ENCODE data around the gene C10orf90. TPM values are rescaled to one million over a fixed set of nuclear protein-coding genes. Genes with fewer than 3 reads are reported as not detected.
A peak's percentile ranks its signal among the peaks of the same experiment; 100 is the strongest.

C10orf90 gene
- total and polyA plus RNA-seq, 5 donors: 0.22 TPM; not detected in 4

DNA sequence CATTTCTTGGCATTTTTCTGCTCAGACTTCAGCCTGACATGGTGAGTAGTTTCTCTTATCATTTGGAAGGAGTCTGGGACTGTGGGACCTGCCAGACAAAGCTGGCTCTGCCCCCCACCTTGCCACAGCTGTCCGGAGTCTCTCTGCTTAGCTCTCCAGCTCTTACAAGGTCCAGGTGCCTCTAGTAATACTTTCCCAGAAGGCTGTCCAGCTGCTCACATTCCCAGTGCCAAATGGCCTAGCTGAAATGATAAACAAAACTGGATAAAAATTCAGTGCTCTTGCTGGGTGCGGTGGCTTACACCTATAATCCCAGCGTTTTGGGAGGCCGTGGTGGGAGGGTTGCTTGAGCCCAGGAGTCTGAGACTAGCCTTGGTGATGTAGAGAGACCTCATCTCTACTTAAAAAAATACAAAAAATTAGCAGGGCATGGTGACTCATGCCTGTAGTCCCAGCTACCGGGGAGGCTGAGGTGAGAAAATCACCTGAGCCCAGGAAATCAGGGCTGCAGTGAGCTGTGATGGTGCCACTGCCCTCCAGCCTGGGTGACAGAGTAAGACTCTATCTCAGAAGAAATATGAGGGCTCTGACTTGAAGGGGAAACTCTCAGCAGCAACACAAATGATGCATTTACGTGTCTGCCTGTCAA, 86.8 kb downstream of the C10orf90 start:
- DNase-seq (no peak), ATAC-seq (no peak)
- H3K4me1 ChIP-seq (ENCODE audit: control insufficient read depth, insufficient read depth, low read length): no peaks in the 10 kb centered on the region
- H3K4me3 ChIP-seq (ENCODE audit: low read length): no peak overlapping the region
- intact Hi-C loops (cut with DNase I): no loop called here
- WGBS: 70% methylated on average over 6 of the region's 6 CpGs
- H3K27me3 ChIP-seq (ENCODE audit: control insufficient read depth, insufficient read depth): no peaks in the 10 kb centered on the region
- H3K27ac ChIP-seq (ENCODE audit: low read length): no peak overlapping the region
- H3K9me3 ChIP-seq (ENCODE audit: control insufficient read depth, low read length): no peaks in the 10 kb centered on the region

DNA sequence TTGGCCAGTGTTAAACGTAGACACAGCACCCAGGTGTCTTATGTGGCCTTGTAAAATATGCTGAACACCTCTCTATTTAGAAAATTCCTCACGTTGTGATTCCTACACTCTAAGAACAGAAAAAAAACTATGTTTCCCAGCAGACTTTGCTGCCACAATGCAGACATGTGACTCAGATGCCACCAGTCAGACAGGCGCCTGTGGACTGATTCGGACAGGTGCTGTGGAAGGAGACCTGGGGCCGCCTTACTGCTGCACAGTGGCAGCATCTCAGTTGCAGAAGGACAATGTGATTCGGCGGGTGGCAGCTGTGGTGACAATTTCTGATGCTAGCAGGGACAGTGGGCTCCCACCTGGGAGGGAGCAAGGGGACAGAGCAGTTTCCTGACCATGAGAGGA, 88.8 kb downstream of the C10orf90 start:
- H3K4me3 ChIP-seq (ENCODE audit: low read length): no peak overlapping the region
- no peaks in the 10 kb centered on the region for H3K27me3 ChIP-seq (ENCODE audit: control insufficient read depth, insufficient read depth)
- WGBS: 83% methylated on average over 7 of the region's 7 CpGs
- no peaks in the 10 kb centered on the region for H3K9me3 ChIP-seq (ENCODE audit: control insufficient read depth, low read length)
- H3K4me1 ChIP-seq (ENCODE audit: control insufficient read depth, insufficient read depth, low read length): no peaks in the 10 kb centered on the region
- ATAC-seq: no peak
- intact Hi-C loops (cut with DNase I): no loop called here
- no peak overlapping the region for H3K27ac ChIP-seq (ENCODE audit: low read length)
- DNase-seq: no peak

DNA sequence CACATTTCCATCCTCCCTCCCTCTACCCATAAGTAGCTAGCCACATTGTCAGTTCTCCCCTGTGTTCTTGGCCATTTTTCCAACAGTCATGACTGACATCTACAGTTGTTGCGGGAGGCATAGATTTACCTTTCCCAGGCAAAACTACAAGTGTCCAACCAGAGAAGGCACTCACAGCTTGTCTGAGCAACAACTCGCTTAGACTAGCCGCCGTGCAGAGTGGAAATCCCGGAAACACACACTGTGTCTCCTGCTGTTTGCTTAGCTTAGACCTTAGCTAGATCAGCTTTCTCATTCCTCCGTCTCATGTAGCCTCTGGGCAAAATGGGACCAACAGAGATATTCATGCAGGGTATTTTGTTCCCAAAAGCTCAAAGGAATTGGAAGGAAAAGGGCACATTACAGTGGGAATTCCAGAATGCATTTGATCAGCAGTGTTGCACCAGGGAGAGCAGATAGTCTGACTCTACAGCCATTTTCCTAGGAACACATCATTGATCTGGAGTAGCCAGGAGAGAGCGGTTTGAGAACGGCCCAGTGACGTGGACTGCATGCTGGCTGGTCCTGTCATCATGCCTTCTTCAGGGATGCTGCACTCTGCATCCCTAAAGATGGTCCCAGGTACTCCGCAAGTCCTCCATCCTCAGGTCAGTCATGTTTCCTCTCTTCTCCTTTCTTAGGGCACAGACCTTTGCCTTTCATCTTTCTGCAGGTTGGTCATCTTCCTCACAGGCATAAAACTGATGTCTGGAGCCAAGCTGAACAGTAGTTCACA, 89.4 kb downstream of the C10orf90 start:
- DNase-seq (no peak), ATAC-seq (no peak)
- Histone ChIP-seq H3K9me3 (ENCODE audit: control insufficient read depth, low read length) (no peaks in the 10 kb centered on the region), H3K4me1 (ENCODE audit: control insufficient read depth, insufficient read depth, low read length) (no peaks in the 10 kb centered on the region), H3K27me3 (ENCODE audit: control insufficient read depth, insufficient read depth) (no peaks in the 10 kb centered on the region), H3K27ac (ENCODE audit: low read length) (no peak overlapping the region), H3K4me3 (ENCODE audit: low read length) (no peak overlapping the region)
- intact Hi-C loops (cut with DNase I): no loop called here
- WGBS: 79% methylated on average over 10 of the region's 10 CpGs

DNA sequence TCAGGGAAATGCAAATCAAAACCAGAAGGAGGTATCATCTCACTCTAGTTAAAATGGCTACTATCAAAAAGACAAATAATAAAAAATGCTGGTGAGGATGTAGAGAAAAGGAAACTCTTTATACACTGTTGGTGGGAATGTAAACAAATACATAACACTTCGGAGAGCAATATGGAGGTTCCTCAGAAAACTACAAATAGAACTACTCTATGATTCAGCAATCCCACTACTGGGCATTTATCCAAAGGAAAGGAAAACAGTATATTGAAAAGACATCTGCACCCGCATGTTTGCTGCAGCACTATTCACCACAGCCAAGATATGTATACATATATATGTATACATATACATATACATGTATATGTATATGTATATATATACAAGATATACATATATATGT, 94.2 kb downstream of the C10orf90 start:
- DNase-seq: no peak
- Histone ChIP-seq H3K27me3 (ENCODE audit: control insufficient read depth, insufficient read depth) (no peaks in the 10 kb centered on the region), H3K4me3 (ENCODE audit: low read length) (no peak overlapping the region), H3K27ac (ENCODE audit: low read length) (no peak overlapping the region), H3K4me1 (ENCODE audit: control insufficient read depth, insufficient read depth, low read length) (no peaks in the 10 kb centered on the region), H3K9me3 (ENCODE audit: control insufficient read depth, low read length) (no peaks in the 10 kb centered on the region)
- intact Hi-C loops (cut with DNase I): no loop called here
- ATAC-seq: no peak
- WGBS: 71% methylated on average over 2 of the region's 2 CpGs

DNA sequence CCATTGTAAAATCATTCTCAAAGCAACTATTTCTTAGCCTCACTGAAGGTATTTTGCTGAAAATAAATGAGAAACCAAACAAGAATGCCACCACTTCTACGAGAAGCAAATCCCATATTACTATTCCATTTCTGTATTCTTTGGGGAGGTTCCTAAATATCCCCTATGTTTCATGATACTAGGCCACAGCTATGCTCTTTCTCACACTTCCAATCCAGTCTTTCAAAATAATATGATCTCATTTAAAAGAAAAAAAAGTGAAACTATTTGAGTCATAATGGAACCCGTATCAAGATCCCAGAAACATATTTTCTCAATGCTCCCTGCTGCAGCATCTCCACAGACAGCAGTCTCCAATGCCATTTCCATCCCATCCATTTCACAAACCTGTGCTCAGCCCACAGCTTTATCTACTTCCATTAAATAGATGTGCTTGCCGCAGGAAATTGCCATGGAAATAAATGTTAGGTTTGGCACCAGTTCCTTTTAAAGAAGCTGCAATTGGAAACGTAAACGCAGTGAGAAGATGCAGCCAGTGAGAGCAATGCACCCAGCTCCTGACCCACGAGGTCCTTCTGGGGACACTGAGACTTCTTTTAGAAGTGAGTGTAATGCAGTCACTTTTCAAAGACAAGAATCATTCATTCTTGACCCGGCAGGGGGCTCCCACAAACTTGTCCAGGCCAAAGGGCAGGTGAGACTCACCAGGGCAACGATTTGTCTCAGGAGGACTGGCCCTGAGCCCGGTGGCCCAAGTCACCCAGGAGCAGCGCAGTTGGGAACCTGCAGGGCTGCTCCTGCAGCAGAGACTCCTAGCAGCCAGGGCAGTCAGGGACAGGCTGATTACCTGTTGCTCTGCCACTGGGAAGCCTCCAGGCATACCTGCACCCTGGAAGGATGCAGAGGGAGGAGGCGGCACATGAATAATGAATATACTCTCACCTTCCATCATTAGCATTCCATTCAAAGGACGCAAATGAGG, 99.6 kb downstream of the C10orf90 start:
- intact Hi-C loops (cut with DNase I): no loop called here
- no peaks in the 10 kb centered on the region for H3K4me1 ChIP-seq (ENCODE audit: control insufficient read depth, insufficient read depth, low read length)
- H3K27me3 ChIP-seq (ENCODE audit: control insufficient read depth, insufficient read depth): no peaks in the 10 kb centered on the region
- H3K27ac ChIP-seq (ENCODE audit: low read length): no peak overlapping the region
- DNase-seq (peak in 1 of 3 donors; percentile 25), ATAC-seq (peak in 1 of 2 donors; percentile 23)
- WGBS: 57% methylated on average over 12 of the region's 12 CpGs
- H3K4me3 ChIP-seq (ENCODE audit: low read length): no peak overlapping the region
- H3K9me3 ChIP-seq (ENCODE audit: control insufficient read depth, low read length): no peaks in the 10 kb centered on the region

DNA sequence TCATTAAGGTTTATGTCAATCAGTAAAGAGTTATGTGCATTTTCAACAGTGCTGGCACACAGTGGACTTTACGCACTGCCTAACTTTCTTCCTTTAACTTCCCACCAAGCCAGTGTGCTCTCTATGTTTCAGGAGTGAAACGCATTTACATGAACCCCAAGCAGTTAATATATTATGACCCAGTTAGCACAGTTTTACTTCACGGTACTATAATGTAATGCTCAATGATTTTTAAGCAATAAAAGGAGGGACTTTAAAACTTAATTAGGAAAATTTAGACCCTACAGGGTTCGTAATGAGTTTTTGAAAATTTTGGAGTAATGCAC, 100.3 kb downstream of the C10orf90 start:
- no peaks in the 10 kb centered on the region for H3K27me3 ChIP-seq (ENCODE audit: control insufficient read depth, insufficient read depth)
- intact Hi-C loops (cut with DNase I): no loop called here
- 57% methylated on average over 4 of the region's 4 CpGs for WGBS
- no peaks in the 10 kb centered on the region for H3K4me1 ChIP-seq (ENCODE audit: control insufficient read depth, insufficient read depth, low read length)
- H3K27ac ChIP-seq (ENCODE audit: low read length): no peak overlapping the region
- no peaks in the 10 kb centered on the region for H3K9me3 ChIP-seq (ENCODE audit: control insufficient read depth, low read length)
- no peak for DNase-seq
- H3K4me3 ChIP-seq (ENCODE audit: low read length): no peak overlapping the region
- ATAC-seq: no peak

DNA sequence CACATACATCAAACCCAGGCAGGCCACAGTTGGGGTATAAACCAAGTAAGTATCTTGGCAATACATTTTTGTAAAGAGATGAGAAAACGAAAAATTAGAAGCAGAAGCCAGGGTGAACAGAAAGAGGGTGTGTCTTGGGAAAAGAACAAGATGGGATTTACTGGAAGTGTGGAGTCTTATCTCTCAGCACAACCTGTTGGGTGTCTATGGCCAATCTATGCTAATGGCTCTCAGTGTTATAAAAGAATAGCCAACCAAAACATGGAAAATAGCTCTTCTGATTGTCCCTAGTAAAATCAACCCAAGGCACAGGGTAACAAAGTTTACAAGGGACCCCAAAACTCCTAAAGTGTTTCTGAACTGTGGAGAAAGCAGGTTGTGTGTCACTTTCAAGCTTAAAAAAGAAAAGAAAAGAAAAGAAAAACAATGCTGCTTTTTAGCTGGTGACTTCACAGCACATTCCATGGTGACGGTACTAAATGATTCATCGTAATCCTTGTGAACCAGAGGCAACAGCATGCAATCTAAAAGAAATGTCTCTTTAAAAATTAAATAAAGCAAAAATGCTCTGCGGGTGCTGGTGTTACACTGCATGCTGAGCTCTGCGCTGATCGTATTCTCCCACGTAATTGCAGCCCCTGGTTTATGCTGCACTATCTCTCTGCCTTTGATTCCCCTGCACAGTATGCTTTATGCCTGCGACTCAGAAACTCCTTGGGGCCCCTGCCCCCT, 100.8 kb downstream of the C10orf90 start:
- WGBS: 25% methylated on average over 8 of the region's 8 CpGs
- no peak overlapping the region for H3K4me3 ChIP-seq (ENCODE audit: low read length)
- no peaks in the 10 kb centered on the region for H3K9me3 ChIP-seq (ENCODE audit: control insufficient read depth, low read length)
- H3K27ac ChIP-seq (ENCODE audit: low read length): no peak overlapping the region
- no peaks in the 10 kb centered on the region for H3K4me1 ChIP-seq (ENCODE audit: control insufficient read depth, insufficient read depth, low read length)
- ATAC-seq: peak in 1 of 2 donors; percentile 65
- intact Hi-C loops (cut with DNase I): no loop called here
- no peak for DNase-seq
- no peaks in the 10 kb centered on the region for H3K27me3 ChIP-seq (ENCODE audit: control insufficient read depth, insufficient read depth)

DNA sequence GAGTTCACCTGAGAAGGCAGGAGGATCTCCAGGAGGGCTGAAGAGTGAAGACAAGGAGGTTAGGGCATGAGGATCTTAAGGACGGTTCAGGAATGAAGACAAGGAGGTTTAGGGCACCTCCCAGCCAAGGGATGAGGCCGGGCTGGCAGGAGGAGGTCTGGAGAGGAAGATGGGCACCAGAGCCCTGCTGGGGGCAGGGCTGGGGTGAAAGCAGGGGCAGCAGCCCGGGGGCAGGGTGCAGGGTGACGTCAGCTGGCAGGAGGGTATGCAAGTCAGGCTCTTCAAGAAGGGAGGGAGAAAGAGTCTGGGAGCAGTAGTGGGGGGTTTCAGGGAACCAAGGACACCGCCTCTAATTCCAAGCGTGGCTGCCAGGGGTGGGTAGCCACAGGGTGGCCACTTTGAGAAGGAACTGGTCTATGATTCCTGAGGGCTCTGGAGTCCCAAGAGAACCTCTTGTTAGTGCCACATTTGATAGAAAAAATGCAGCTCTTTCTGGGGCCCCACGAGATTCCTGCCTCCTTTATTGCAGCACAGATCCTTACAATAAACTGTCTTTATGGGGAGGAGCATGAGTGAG, 101.6 kb downstream of the C10orf90 start:
- peak in 1 of 3 donors; percentile 14 for DNase-seq
- ATAC-seq: no peak
- H3K4me1 ChIP-seq (ENCODE audit: control insufficient read depth, insufficient read depth, low read length): no peaks in the 10 kb centered on the region
- intact Hi-C loops (cut with DNase I): no loop called here
- H3K4me3 ChIP-seq (ENCODE audit: low read length): no peak overlapping the region
- no peaks in the 10 kb centered on the region for H3K9me3 ChIP-seq (ENCODE audit: control insufficient read depth, low read length)
- no peak overlapping the region for H3K27ac ChIP-seq (ENCODE audit: low read length)
- H3K27me3 ChIP-seq (ENCODE audit: control insufficient read depth, insufficient read depth): no peaks in the 10 kb centered on the region
- WGBS: 52% methylated on average over 7 of the region's 7 CpGs

DNA sequence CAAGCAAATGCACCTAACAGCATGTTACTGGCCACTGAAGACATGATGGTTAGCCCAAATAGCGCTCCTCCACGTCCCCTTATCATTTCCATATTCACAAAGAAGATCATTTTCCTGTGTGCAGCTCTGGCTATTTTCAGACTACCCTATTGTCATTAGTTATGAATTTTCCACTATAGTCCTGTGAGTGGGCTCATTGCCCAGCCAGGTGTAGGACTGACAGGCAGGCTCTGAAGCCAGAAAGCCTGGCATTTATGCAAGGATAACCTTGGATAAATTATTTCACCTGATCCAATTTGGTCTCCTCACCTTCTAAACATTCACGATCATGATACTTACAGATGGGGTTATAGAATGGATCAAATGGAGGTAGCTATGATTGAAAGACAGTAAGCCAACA, 104.6 kb downstream of the C10orf90 start:
- WGBS: 85% methylated on average over 3 of the region's 3 CpGs

DNA sequence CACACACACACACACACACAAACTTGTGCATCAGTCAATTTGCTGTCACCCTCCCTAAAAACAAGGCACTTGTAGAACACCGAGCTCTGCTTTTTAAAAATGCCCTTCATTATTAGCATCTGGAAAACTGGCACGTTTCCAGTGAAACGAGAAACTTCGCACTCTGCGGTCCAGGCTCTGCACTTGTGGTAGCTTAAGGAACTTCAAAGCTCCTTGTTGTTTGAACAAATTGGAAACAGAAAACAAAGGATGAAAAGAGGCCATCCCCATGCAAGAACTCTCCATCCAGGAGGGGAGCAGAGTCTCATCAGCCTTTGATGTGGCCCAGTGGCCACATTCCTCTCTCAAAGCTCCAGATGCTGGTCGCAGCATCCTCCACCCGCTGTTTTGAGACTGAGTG, 105.1 kb downstream of the C10orf90 start:
- DNase-seq (peak in 1 of 3 donors; percentile 18), ATAC-seq (no peak)
- no peaks in the 10 kb centered on the region for H3K9me3 ChIP-seq (ENCODE audit: control insufficient read depth, low read length)
- H3K27ac ChIP-seq (ENCODE audit: low read length): no peak overlapping the region
- H3K27me3 ChIP-seq (ENCODE audit: control insufficient read depth, insufficient read depth): no peaks in the 10 kb centered on the region
- intact Hi-C loops (cut with DNase I): no loop called here
- WGBS: 70% methylated on average over 7 of the region's 7 CpGs
- no peak overlapping the region for H3K4me3 ChIP-seq (ENCODE audit: low read length)
- H3K4me1 ChIP-seq (ENCODE audit: control insufficient read depth, insufficient read depth, low read length): no peaks in the 10 kb centered on the region

More for the DNA sequence above, 104.6 kb downstream of the C10orf90 start:
- Histone ChIP-seq H3K27me3 (ENCODE audit: control insufficient read depth, insufficient read depth) (no peaks in the 10 kb centered on the region), H3K9me3 (ENCODE audit: control insufficient read depth, low read length) (no peaks in the 10 kb centered on the region), H3K27ac (ENCODE audit: low read length) (no peak overlapping the region), H3K4me1 (ENCODE audit: control insufficient read depth, insufficient read depth, low read length) (no peaks in the 10 kb centered on the region), H3K4me3 (ENCODE audit: low read length) (no peak overlapping the region)
- intact Hi-C loops (cut with DNase I): no loop called here
- DNase-seq: no peak
- no peak for ATAC-seq

All from right cardiac atrium (tissue), 5 donors.